Neutrophil (primary cell): ENCODE measurements around the gene LTBP2.

Experiments used
- H3K27ac ChIP-seq: fragments of 200-600 bp; sonication (generic); 2 replicates; pipeline ENCODE4 v1.5.1; 2016; ENCODE audit warnings: mild to moderate bottlenecking, moderate library complexity
- H3K27me3 ChIP-seq: fragments of 200-600 bp; sonication (generic); 2 replicates; pipeline ENCODE4 v1.6.0; 2016; ENCODE audit warnings: mild to moderate bottlenecking
- H3K36me3 ChIP-seq: fragments of 200-600 bp; sonication (generic); 2 replicates; pipeline ENCODE4 v1.5.1; 2017
- H3K4me1 ChIP-seq, 2 experiments: fragments of 200-600 bp in 1 of 2; sonication (generic) in 1 of 2; 1 replicate in 1 of 2; 2 replicates in 1 of 2; pipeline versions ENCODE4 v1.5.1 to v1.6.1; 2013 to 2016; ENCODE audit warnings: low read depth in 1 of 2, low read length in 1 of 2, mild to moderate bottlenecking in 1 of 2, moderate library complexity in 1 of 2; ENCODE audit not compliant: control insufficient read depth in 1 of 2, insufficient read depth in 1 of 2
- H3K4me3 ChIP-seq, 2 experiments: fragments of 200-600 bp in 1 of 2; sonication (generic) in 1 of 2; 1 replicate in 1 of 2; 2 replicates in 1 of 2; pipeline ENCODE4 v1.5.1; 2013 to 2016; ENCODE audit warnings: low read depth in 1 of 2, low read length in 1 of 2, mild to moderate bottlenecking in 1 of 2, moderate library complexity in 1 of 2
- H3K9me3 ChIP-seq: fragments of 200-600 bp; sonication (generic); 2 replicates; pipeline ENCODE4 v1.5.1; 2016
- CTCF ChIP-seq: fragments of 200-600 bp; sonication (generic); IDR thresholded peaks from 2 replicates; pipeline ENCODE4 v1.5.1; 2016; ENCODE audit warnings: antibody characterized with exemption

LTBP2 gene

GRCh38 chr14:74526854-74527585 is 85.0 kb downstream of the LTBP2 start:
- TF ChIP-seq CTCF = no peak
- Histone ChIP-seq H3K36me3 (no peaks in the 10 kb centered on the region), H3K4me1 (no peaks in the 10 kb centered on the region), H3K9me3 (no peaks in the 10 kb centered on the region), H3K27me3 (no peaks in the 10 kb centered on the region), H3K4me3 (no peak overlapping the region), H3K27ac (no peak overlapping the region)

GRCh38 chr14:74525361-74525851 is 86.6 kb downstream of the LTBP2 start:
- no peak overlapping the region for H3K27ac ChIP-seq
- no peaks in the 10 kb centered on the region for H3K36me3 ChIP-seq
- no peaks in the 10 kb centered on the region for H3K4me1 ChIP-seq
- no peaks in the 10 kb centered on the region for H3K27me3 ChIP-seq
- no peak for TF ChIP-seq CTCF
- no peaks in the 10 kb centered on the region for H3K9me3 ChIP-seq
- no peak overlapping the region for H3K4me3 ChIP-seq

GRCh38 chr14:74524812-74525135 is 87.3 kb downstream of the LTBP2 start:
- H3K27ac ChIP-seq = no peak overlapping the region
- H3K9me3 ChIP-seq = no peaks in the 10 kb centered on the region
- no peaks in the 10 kb centered on the region for H3K36me3 ChIP-seq
- H3K4me1 ChIP-seq = no peaks in the 10 kb centered on the region
- no peak overlapping the region for H3K4me3 ChIP-seq
- no peak for TF ChIP-seq CTCF
- no peaks in the 10 kb centered on the region for H3K27me3 ChIP-seq

- no peak for TF ChIP-seq CTCF
- H3K9me3 ChIP-seq = no peaks in the 10 kb centered on the region
- H3K27ac ChIP-seq = no peak overlapping the region
- H3K36me3 ChIP-seq = no peaks in the 10 kb centered on the region
- no peak overlapping the region for H3K4me3 ChIP-seq
- H3K27me3 ChIP-seq = no peaks in the 10 kb centered on the region
- H3K4me1 ChIP-seq = no peaks in the 10 kb centered on the region
Measured at GRCh38 chr14:74524076-74524811, 87.8 kb downstream of the LTBP2 start.

- TF ChIP-seq CTCF = no peak
- H3K4me3 ChIP-seq = no peak overlapping the region
- H3K4me1 ChIP-seq = no peaks in the 10 kb centered on the region
- no peaks in the 10 kb centered on the region for H3K9me3 ChIP-seq
- peaks cover 5% of the 10 kb centered on the region for H3K27me3 ChIP-seq
- no peak overlapping the region for H3K27ac ChIP-seq
- no peaks in the 10 kb centered on the region for H3K36me3 ChIP-seq
Measured at GRCh38 chr14:74522740-74523139, 89.3 kb downstream of the LTBP2 start.
